ENCODE data around the gene WIZ. TPM values are rescaled to one million over a fixed set of nuclear protein-coding genes. Genes with fewer than 3 reads are reported as not detected.
"Not testable (repeated sequence)": the region's sequence is repeated elsewhere in the genome, so short reads cannot be mapped to it uniquely, and the experiment has no call there.

The WIZ gene
- 10 to 100 TPM; 38.0 to 41.4 TPM for total RNA-seq
- polyA plus RNA-seq, result 10 to 100 TPM in 1 of 2 donors, 1 to 10 TPM in 1; 8.0 to 23.3 TPM
- long read RNA-seq, donor 1, partial matches to known transcripts, result 4 of 14 reads
- long read RNA-seq, donor 1, other reads (novel, unspliced or antisense), result 10 of 14 reads
- long read RNA-seq, donor 2, partial matches to known transcripts, result 17 of 27 reads
- long read RNA-seq, donor 2, other reads (novel, unspliced or antisense), result 9 of 27 reads

GRCh38 chr19:15449620-15450527 is at the start of gene WIZ:
Gene WIZ, minus strand, starts transcription at chr19:15449956. Its CDS starts 1,649 bp downstream, at chr19:15448307.
- H3K4me1 ChIP-seq (ENCODE audit: control insufficient read depth in 1 of 2, insufficient read depth in 2 of 2, low read length in 2 of 2), result peaks cover 0 to 1% of the 10 kb centered on the region in 2 donors
- H3K27me3 ChIP-seq (ENCODE audit: control insufficient read depth in 1 of 2, insufficient read depth in 2 of 2, low read length in 1 of 2), result no peaks in the 10 kb centered on the region
- intact Hi-C loops (cut with DNase I), result loop anchor here (5.0 kb wide), 2 partner anchors 102 to 258 kb away; no protein-coding TSS in a partner anchor
- DNase-seq, result peak; percentile 92 to 95
- peak within 1 kb of the TSS; percentile 51 to 66 for H3K4me3 ChIP-seq (ENCODE audit: low read length in 2 of 2)
- H3K27ac ChIP-seq (ENCODE audit: low read depth in 1 of 2, low read length in 2 of 2), result peak within 1 kb of the TSS in 1 of 2 donors; percentile 78
- no peaks in the 10 kb centered on the region for H3K9me3 ChIP-seq (ENCODE audit: control insufficient read depth, low read length)
- WGBS, 2 donors, result 1 to 2% methylated on average over 20 to 77 of the region's 77 CpGs
- ATAC-seq (ENCODE audit: low FRiP score), result peak; percentile 36
- no peaks in the 10 kb centered on the region for H3K36me3 ChIP-seq (ENCODE audit: control insufficient read depth in 1 of 2, insufficient read depth in 2 of 2, low read length in 1 of 2)

GRCh38 chr19:15498910-15499309 is 49.2 kb upstream of the WIZ start:
- intact Hi-C loops (cut with DNase I), result no loop called here
- ATAC-seq (ENCODE audit: low FRiP score), result no peak
- Histone ChIP-seq H3K4me3 (ENCODE audit: low read length in 2 of 2) (no peak overlapping the region), H3K36me3 (ENCODE audit: control insufficient read depth in 1 of 2, insufficient read depth in 2 of 2, low read length in 1 of 2) (no peaks in the 10 kb centered on the region), H3K4me1 (ENCODE audit: control insufficient read depth in 1 of 2, insufficient read depth in 2 of 2, low read length in 2 of 2) (no peaks in the 10 kb centered on the region), H3K27me3 (ENCODE audit: control insufficient read depth in 1 of 2, insufficient read depth in 2 of 2, low read length in 1 of 2) (no peaks in the 10 kb centered on the region), H3K9me3 (ENCODE audit: control insufficient read depth, low read length) (no peaks in the 10 kb centered on the region), H3K27ac (ENCODE audit: low read depth in 1 of 2, low read length in 2 of 2) (no peak overlapping the region)
- no peak for DNase-seq
- WGBS, 2 donors, result 48 to 54% methylated on average over 6 of the region's 6 CpGs

- H3K36me3 ChIP-seq (ENCODE audit: control insufficient read depth in 1 of 2, insufficient read depth in 2 of 2, low read length in 1 of 2), result no peaks in the 10 kb centered on the region
- WGBS, 2 donors, result 45 to 53% methylated on average over 10 of the region's 10 CpGs
- no peak for ATAC-seq (ENCODE audit: low FRiP score)
Observed at GRCh38 chr19:15498156-15498858, 48.6 kb upstream of the WIZ start.

GRCh38 chr19:15495151-15495550 is 45.4 kb upstream of the WIZ start:
- H3K27ac ChIP-seq (ENCODE audit: low read depth in 1 of 2, low read length in 2 of 2), result no peak overlapping the region
- DNase-seq (no peak), ATAC-seq (ENCODE audit: low FRiP score) (no peak)
- 91 to 92% methylated on average over 1 of the region's 1 CpG for WGBS, 2 donors
- H3K4me3 ChIP-seq (ENCODE audit: low read length in 2 of 2), result no peak overlapping the region
- no peaks in the 10 kb centered on the region for H3K27me3 ChIP-seq (ENCODE audit: control insufficient read depth in 1 of 2, insufficient read depth in 2 of 2, low read length in 1 of 2)
- intact Hi-C loops (cut with DNase I), result no loop called here
- no peaks in the 10 kb centered on the region for H3K4me1 ChIP-seq (ENCODE audit: control insufficient read depth in 1 of 2, insufficient read depth in 2 of 2, low read length in 2 of 2)
- H3K9me3 ChIP-seq (ENCODE audit: control insufficient read depth, low read length), result no peaks in the 10 kb centered on the region
- no peaks in the 10 kb centered on the region for H3K36me3 ChIP-seq (ENCODE audit: control insufficient read depth in 1 of 2, insufficient read depth in 2 of 2, low read length in 1 of 2)

More at GRCh38 chr19:15498156-15498858, 48.6 kb upstream of the WIZ start:
- Histone ChIP-seq H3K9me3 (ENCODE audit: control insufficient read depth, low read length) (no peaks in the 10 kb centered on the region), H3K27ac (ENCODE audit: low read depth in 1 of 2, low read length in 2 of 2) (no peak overlapping the region), H3K27me3 (ENCODE audit: control insufficient read depth in 1 of 2, insufficient read depth in 2 of 2, low read length in 1 of 2) (no peaks in the 10 kb centered on the region), H3K4me3 (ENCODE audit: low read length in 2 of 2) (no peak overlapping the region), H3K4me1 (ENCODE audit: control insufficient read depth in 1 of 2, insufficient read depth in 2 of 2, low read length in 2 of 2) (no peaks in the 10 kb centered on the region)
- no peak for DNase-seq
- intact Hi-C loops (cut with DNase I), result no loop called here

GRCh38 chr19:15488489-15489226 is 38.9 kb upstream of the WIZ start:
- Histone ChIP-seq H3K27me3 (ENCODE audit: control insufficient read depth in 1 of 2, insufficient read depth in 2 of 2, low read length in 1 of 2) (peaks cover 0 to 2% of the 10 kb centered on the region in 2 donors), H3K4me1 (ENCODE audit: control insufficient read depth in 1 of 2, insufficient read depth in 2 of 2, low read length in 2 of 2) (no peaks in the 10 kb centered on the region), H3K4me3 (ENCODE audit: low read length in 2 of 2) (no peak overlapping the region), H3K27ac (ENCODE audit: low read depth in 1 of 2, low read length in 2 of 2) (no peak overlapping the region), H3K9me3 (ENCODE audit: control insufficient read depth, low read length) (no peaks in the 10 kb centered on the region), H3K36me3 (ENCODE audit: control insufficient read depth in 1 of 2, insufficient read depth in 2 of 2, low read length in 1 of 2) (no peaks in the 10 kb centered on the region)
- no peak for ATAC-seq (ENCODE audit: low FRiP score)
- intact Hi-C loops (cut with DNase I), result no loop called here
- DNase-seq, result no peak
- WGBS, 2 donors, result 64 to 67% methylated on average over 13 of the region's 13 CpGs

GRCh38 chr19:15487038-15487437 is 37.3 kb upstream of the WIZ start:
- Histone ChIP-seq H3K36me3 (ENCODE audit: control insufficient read depth in 1 of 2, insufficient read depth in 2 of 2, low read length in 1 of 2) (no peaks in the 10 kb centered on the region), H3K27ac (ENCODE audit: low read depth in 1 of 2, low read length in 2 of 2) (no peak overlapping the region), H3K9me3 (ENCODE audit: control insufficient read depth, low read length) (no peaks in the 10 kb centered on the region), H3K4me3 (ENCODE audit: low read length in 2 of 2) (no peak overlapping the region), H3K4me1 (ENCODE audit: control insufficient read depth in 1 of 2, insufficient read depth in 2 of 2, low read length in 2 of 2) (no peaks in the 10 kb centered on the region), H3K27me3 (ENCODE audit: control insufficient read depth in 1 of 2, insufficient read depth in 2 of 2, low read length in 1 of 2) (peaks cover 0 to 2% of the 10 kb centered on the region in 2 donors)
- intact Hi-C loops (cut with DNase I), result no loop called here
- DNase-seq (no peak), ATAC-seq (ENCODE audit: low FRiP score) (no peak)
- 92 to 93% methylated on average over 4 of the region's 4 CpGs for WGBS, 2 donors

- H3K4me3 ChIP-seq (ENCODE audit: low read length in 2 of 2); ATAC-seq (ENCODE audit: low FRiP score); H3K36me3 ChIP-seq (ENCODE audit: control insufficient read depth in 1 of 2, insufficient read depth in 2 of 2, low read length in 1 of 2); DNase-seq; H3K4me1 ChIP-seq (ENCODE audit: control insufficient read depth in 1 of 2, insufficient read depth in 2 of 2, low read length in 2 of 2); H3K27ac ChIP-seq (ENCODE audit: low read depth in 1 of 2, low read length in 2 of 2); H3K27me3 ChIP-seq (ENCODE audit: control insufficient read depth in 1 of 2, insufficient read depth in 2 of 2, low read length in 1 of 2); H3K9me3 ChIP-seq (ENCODE audit: control insufficient read depth, low read length); intact Hi-C loops (cut with DNase I): not testable (repeated sequence)
- WGBS, 2 donors, result 83 to 90% methylated on average over 5 of the region's 5 CpGs
Observed at GRCh38 chr19:15485768-15486167, 36.0 kb upstream of the WIZ start.

GRCh38 chr19:15480996-15481395 is 31.2 kb upstream of the WIZ start:
- intact Hi-C loops (cut with DNase I); DNase-seq; H3K27me3 ChIP-seq (ENCODE audit: control insufficient read depth in 1 of 2, insufficient read depth in 2 of 2, low read length in 1 of 2); H3K4me3 ChIP-seq (ENCODE audit: low read length in 2 of 2); H3K27ac ChIP-seq (ENCODE audit: low read depth in 1 of 2, low read length in 2 of 2); H3K9me3 ChIP-seq (ENCODE audit: control insufficient read depth, low read length); H3K4me1 ChIP-seq (ENCODE audit: control insufficient read depth in 1 of 2, insufficient read depth in 2 of 2, low read length in 2 of 2); ATAC-seq (ENCODE audit: low FRiP score); H3K36me3 ChIP-seq (ENCODE audit: control insufficient read depth in 1 of 2, insufficient read depth in 2 of 2, low read length in 1 of 2): not testable (repeated sequence)
- 90 to 91% methylated on average over 7 of the region's 7 CpGs for WGBS, 2 donors

Data from aorta (tissue), 5 donors.